ENCODE measurements around the gene TAMM41.
"Not testable (repeated sequence)": the region's sequence is repeated elsewhere in the genome, so short reads cannot be mapped to it uniquely, and the experiment has no call there.

Gene TAMM41

DNA sequence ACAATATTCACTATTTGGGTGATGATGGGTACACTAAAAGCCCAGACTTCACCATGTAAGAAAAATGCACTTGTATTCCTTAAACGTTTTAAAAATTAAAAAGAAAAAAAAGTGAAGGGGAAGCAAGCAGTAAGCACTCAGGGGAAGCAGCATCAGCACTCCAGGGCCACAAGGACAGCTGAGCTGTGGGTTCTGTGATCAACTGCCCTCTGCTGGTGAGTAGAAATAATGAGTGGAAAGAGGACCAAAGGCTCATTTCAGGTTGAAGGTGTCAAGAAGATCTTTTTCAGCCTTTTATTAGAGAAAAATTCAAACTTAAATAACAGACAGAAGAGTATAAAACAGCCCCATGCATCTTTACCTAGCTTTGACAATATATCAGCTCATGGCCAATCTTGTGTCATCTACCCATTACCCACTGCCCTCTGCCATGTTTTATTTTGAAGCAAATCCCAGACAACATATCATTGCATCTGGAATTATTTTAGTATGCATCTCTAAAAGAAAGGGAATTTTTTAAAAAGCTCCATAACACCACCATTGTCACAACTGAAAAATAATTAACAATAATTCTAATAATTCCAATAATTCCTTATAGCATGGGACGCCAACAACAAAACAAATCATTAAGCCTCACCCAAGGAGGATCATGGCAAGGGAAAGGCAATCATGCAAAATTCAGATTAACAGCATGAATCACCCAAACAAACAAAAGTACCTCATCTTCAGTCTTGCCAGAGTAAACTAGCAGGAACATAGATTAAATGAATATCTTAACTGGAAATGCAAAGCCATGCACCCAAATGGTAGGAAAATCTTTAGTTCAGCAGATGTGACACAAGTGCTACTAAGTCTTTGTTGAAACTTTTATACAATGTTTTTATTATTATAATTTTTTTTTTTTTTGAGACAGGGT lies 42.5 kb downstream of the TAMM41 start:
- H3K9me3 Mint-ChIP-seq, result peaks cover 11 to 23% of the 10 kb centered on the region in 2 donors
- H3K27me3 Mint-ChIP-seq, result no peaks in the 10 kb centered on the region
- ATAC-seq (replicated peaks) (peak; percentile 79 to 84), DNase-seq (peak; percentile 11)
- H3K4me3 Mint-ChIP-seq, result no peak overlapping the region
- H3K4me1 Mint-ChIP-seq, result no peaks in the 10 kb centered on the region
- H3K27ac Mint-ChIP-seq, result no peak overlapping the region
- H3K36me3 Mint-ChIP-seq, result peaks cover 72 to 89% of the 10 kb centered on the region in 2 donors

DNA sequence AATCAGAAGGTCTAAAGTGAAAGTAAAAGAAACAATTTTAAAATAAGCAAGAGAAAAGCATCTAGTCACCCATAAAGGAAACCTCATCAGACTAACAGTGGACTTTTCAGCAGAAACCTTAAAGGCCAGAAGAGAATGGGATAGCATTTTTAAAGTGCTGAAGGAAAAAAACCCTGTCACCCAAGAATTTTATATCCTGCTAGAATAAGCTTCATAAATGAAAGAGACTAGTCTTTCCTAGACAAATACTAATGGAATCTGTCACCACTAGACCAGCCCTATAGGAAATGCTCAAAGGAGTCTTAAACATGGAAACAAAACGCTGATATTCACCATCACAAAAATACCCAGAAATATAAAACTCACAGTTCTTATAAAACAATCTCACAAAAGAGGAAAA lies 46.9 kb downstream of the TAMM41 start:
- Mint-ChIP-seq H3K27me3 (no peaks in the 10 kb centered on the region), H3K4me1 (peaks cover 0 to 5% of the 10 kb centered on the region in 2 donors), H3K36me3 (peaks cover 83 to 90% of the 10 kb centered on the region in 2 donors), H3K9me3 (peaks cover 15 to 28% of the 10 kb centered on the region in 2 donors), H3K4me3 (no peak overlapping the region), H3K27ac (no peak overlapping the region)
- ATAC-seq (replicated peaks), result no peak
- no peak for DNase-seq

DNA sequence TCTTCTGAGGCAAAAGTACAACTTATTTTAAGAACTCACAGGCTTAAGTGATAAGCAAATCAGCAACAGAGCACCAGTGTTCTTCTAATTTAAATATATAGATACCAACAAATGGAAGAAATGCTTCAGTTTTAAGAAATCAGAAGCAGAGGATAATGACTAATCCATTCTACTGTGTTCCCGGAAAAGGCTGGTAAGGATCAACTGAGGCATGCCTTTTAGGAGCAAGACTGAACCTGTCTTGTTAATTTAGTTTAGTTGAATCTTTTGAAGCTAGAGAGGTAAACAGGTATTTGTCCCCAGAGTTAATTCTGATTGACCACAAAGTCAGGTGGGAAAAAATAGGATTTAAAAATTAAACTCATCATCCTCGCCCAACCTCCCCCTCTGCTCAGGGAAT lies 51.8 kb downstream of the TAMM41 start:
- no peak overlapping the region for H3K27ac Mint-ChIP-seq
- ATAC-seq (replicated peaks), result no peak
- peaks cover 0 to 5% of the 10 kb centered on the region in 2 donors for H3K4me1 Mint-ChIP-seq
- peaks cover 5 to 6% of the 10 kb centered on the region in 2 donors for H3K9me3 Mint-ChIP-seq
- no peaks in the 10 kb centered on the region for H3K27me3 Mint-ChIP-seq
- no peak overlapping the region for H3K4me3 Mint-ChIP-seq
- DNase-seq, result no peak
- H3K36me3 Mint-ChIP-seq, result peaks cover 63 to 90% of the 10 kb centered on the region in 2 donors

DNA sequence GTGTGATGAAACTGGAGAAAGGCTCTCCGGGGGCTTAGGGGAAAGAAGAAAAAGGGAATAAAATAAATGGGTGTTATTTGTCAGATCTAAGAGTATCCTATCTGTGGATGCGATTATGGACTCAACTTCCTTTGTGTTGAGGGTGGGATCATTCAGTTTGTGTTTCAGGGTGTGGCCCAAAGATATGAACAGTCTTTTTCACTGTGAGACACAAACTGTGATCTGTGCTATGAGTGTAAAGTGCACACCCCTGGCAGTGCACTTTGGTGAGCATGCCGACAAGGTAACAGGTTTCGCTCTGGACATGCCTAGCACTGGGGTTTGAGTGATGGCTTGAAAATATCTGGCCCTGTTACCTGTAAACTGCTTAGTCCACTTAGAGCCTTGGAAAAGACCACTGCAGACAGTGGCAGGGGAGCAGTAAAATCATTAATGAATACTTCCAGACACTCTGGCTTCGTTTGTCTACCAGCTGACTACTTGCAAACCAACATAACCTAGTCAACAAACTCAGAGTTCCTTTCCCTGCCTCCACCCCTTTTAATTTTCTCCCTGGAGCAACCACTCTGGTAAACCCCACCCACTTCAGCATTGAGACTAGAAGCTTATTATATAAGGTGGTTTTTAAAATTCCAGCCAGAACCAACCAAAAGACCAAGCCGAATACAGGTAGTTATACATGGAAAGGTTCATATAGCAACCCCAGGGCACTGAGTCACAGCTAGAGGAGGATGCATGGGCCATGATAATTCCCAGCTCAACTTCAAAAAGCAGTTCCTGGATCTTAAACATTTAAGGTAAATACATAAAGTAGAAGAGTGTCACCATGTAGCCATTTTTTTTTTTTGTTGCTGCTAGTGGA lies 55.1 kb downstream of the TAMM41 start:
- no peaks in the 10 kb centered on the region for H3K27me3 Mint-ChIP-seq
- ATAC-seq (replicated peaks) (no peak), DNase-seq (no peak)
- no peaks in the 10 kb centered on the region for H3K9me3 Mint-ChIP-seq
- no peak overlapping the region for H3K4me3 Mint-ChIP-seq
- H3K4me1 Mint-ChIP-seq, result no peaks in the 10 kb centered on the region
- H3K27ac Mint-ChIP-seq, result no peak overlapping the region
- peaks cover 62 to 88% of the 10 kb centered on the region in 2 donors for H3K36me3 Mint-ChIP-seq

DNA sequence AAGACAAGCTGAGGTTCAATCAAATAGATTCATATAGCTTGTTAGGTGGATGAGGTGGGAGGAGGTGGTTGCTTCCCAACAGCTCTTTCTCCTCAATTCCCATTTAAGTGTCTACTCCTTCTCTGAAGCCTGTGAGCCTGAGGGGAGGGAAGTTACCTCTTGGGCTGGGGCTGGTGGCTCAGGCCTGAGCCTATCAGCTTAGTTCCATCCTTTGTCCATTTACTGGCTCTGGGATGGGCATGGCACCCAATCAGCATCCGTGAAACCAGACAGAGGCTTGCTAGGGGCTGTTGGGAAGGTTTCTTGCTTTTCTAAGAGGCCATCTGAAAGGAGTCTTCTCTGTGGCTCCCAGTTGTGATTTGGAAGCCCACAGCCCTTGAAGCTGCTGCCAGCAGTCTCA lies 57.3 kb downstream of the TAMM41 start:
- Mint-ChIP-seq H3K4me1 (peaks cover 0 to 12% of the 10 kb centered on the region in 2 donors), H3K27me3 (no peaks in the 10 kb centered on the region), H3K36me3 (peaks cover 61 to 85% of the 10 kb centered on the region in 2 donors), H3K4me3 (no peak overlapping the region), H3K9me3 (peaks cover 0 to 1% of the 10 kb centered on the region in 2 donors), H3K27ac (no peak overlapping the region)
- DNase-seq, result no peak
- ATAC-seq (replicated peaks), result no peak

DNA sequence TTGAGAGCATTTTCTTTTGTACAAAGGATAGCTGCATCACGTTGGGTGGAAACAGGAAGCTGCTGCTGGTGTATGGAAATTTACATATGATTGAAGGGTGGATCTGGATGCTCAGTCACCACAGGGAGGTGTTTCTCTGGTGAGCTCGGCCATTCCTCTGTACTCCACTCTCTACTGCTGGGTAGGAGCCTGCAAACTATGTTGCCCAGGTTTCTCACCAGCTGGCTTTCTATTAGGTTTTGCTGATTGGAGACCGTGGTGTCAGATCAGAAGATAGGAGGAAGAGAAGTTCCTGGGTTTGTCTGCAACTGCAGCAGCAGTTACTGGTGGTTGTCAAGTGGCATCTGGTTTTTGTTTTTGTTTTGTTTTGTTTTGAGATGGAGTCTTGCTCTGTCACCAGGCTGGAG lies 61.7 kb downstream of the TAMM41 start:
- Mint-ChIP-seq H3K36me3 (peaks cover 53 to 75% of the 10 kb centered on the region in 2 donors), H3K4me1 (peaks cover 0 to 12% of the 10 kb centered on the region in 2 donors), H3K4me3 (no peak overlapping the region), H3K9me3 (peaks cover 0 to 1% of the 10 kb centered on the region in 2 donors), H3K27ac (no peak overlapping the region), H3K27me3 (no peaks in the 10 kb centered on the region)
- peak in 1 of 2 donors; percentile 69 for ATAC-seq (replicated peaks)
- DNase-seq, result no peak

DNA sequence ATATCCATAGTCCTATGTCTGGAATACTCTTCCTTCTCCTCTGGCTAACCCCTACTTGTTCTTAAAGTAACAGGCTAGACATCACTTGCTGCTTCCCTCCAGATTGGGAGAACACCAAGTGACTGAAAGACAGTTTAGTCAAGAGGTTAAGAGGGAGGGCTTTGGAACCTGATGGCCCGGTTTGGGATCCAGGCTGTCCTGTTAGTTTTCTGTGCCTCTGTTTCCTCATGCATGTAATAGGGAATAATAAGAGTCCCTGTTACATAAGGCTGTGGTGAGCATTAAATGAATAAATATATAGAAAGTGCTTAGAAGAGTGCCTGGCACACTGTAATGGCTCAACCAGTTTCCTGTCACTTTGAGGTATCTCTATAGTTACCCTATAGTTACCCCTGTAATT lies 66.3 kb downstream of the TAMM41 start:
- H3K27ac Mint-ChIP-seq, result no peak overlapping the region
- H3K36me3 Mint-ChIP-seq, result peaks cover 42 to 70% of the 10 kb centered on the region in 2 donors
- DNase-seq (no peak), ATAC-seq (replicated peaks) (no peak)
- H3K27me3 Mint-ChIP-seq, result no peaks in the 10 kb centered on the region
- peaks cover 0 to 8% of the 10 kb centered on the region in 2 donors for H3K4me1 Mint-ChIP-seq
- no peak overlapping the region for H3K4me3 Mint-ChIP-seq
- peaks cover 0 to 1% of the 10 kb centered on the region in 2 donors for H3K9me3 Mint-ChIP-seq

DNA sequence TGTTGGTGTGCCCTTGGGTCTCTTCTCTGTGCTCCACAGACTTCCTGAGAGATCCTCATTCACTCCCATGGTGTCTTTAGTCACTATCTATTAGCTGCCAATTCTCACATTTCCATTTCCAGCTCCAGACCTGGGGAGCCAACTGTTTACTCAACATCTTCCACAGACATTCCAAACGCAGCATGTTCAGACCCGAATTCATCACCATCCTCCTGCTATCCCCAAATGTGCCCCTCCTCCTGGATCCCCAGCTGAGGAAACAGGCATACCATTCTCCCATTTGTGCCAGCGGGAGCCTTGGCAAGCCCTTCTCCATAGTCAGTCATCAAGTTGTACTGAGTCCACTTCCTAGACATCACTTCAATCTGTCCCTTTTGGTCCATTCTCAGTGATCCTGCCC lies 67.1 kb downstream of the TAMM41 start:
- ATAC-seq (replicated peaks), result no peak
- no peak for DNase-seq
- Mint-ChIP-seq H3K4me3 (no peak overlapping the region), H3K4me1 (peaks cover 0 to 1% of the 10 kb centered on the region in 2 donors), H3K36me3 (peaks cover 37 to 66% of the 10 kb centered on the region in 2 donors), H3K9me3 (no peaks in the 10 kb centered on the region), H3K27me3 (no peaks in the 10 kb centered on the region), H3K27ac (no peak overlapping the region)

DNA sequence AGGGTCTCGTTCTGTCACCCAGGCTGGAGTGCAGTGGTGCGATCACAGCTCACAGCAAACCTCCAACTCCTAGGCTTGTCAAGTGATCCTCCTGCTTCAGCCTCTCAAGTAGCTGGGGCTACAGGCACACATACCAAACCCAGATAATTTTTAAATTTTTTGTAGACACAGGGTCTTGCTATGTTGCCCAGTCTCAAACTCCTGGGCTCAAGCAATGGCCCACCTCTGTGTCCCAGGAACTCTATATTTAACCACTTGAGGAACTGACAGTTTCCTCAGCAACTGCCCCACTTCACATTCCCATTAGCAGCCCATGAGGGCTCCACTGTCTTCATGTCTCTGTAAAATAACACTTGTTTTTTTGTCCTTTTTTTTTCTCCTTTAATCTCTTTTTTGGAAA lies 68.4 kb downstream of the TAMM41 start:
- H3K4me1 Mint-ChIP-seq, result no peaks in the 10 kb centered on the region
- H3K27me3 Mint-ChIP-seq, result no peaks in the 10 kb centered on the region
- no peak overlapping the region for H3K27ac Mint-ChIP-seq
- no peaks in the 10 kb centered on the region for H3K9me3 Mint-ChIP-seq
- ATAC-seq (replicated peaks) (no peak), DNase-seq (no peak)
- H3K4me3 Mint-ChIP-seq, result no peak overlapping the region
- peaks cover 37 to 57% of the 10 kb centered on the region in 2 donors for H3K36me3 Mint-ChIP-seq

DNA sequence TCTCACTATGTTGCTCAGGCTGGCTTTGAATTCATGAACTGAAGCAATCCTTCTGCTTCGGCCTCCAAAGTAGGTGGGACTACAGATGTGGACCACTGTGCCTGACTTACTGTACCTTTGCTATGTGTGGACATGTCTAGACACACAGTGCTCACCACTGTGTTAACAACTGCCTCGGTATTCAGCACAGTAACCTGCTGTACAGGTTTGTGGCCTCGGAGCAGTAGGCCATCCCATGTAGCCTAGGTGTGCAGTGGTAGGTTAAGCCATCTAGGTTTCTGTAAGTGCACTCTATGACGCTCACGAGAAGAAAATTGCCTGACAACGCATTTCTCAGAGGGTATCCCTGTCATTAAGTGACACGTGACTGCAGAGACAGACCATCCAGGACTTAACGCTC lies 70.3 kb downstream of the TAMM41 start:
- ATAC-seq (replicated peaks) (no peak), DNase-seq (no peak)
- Mint-ChIP-seq H3K36me3 (peaks cover 29 to 50% of the 10 kb centered on the region in 2 donors), H3K4me3 (no peak overlapping the region), H3K4me1 (peaks cover under 1% of the 10 kb centered on the region in 2 donors), H3K27ac (no peak overlapping the region), H3K9me3 (peaks cover 0 to under 1% of the 10 kb centered on the region in 2 donors), H3K27me3 (no peaks in the 10 kb centered on the region)

DNA sequence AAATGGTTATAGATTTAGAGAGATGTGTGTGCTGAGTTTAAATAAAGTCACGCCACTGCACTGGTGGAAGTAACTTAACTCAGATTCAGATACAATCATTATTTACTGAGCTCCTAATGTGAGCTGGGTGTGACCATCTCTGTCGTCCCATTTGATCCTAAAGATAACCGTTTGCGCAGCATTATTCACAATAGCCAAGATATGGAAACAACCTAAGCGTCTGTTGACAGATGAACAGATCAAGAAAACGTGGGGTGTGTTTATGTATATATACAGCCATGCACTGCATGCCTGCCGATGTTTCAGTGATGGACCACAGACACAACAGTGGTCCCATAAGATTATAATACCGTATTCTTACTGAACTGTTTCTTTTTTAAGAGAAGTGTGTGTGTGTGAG lies 71.2 kb downstream of the TAMM41 start:
- DNase-seq (no peak), ATAC-seq (replicated peaks) (no peak)
- Mint-ChIP-seq H3K36me3 (peaks cover 33 to 49% of the 10 kb centered on the region in 2 donors), H3K4me3 (no peak overlapping the region), H3K4me1 (peaks cover 8 to 9% of the 10 kb centered on the region in 2 donors), H3K27me3 (peaks cover 0 to 5% of the 10 kb centered on the region in 2 donors), H3K27ac (no peak overlapping the region), H3K9me3 (peaks cover under 1 to 6% of the 10 kb centered on the region in 2 donors)

DNA sequence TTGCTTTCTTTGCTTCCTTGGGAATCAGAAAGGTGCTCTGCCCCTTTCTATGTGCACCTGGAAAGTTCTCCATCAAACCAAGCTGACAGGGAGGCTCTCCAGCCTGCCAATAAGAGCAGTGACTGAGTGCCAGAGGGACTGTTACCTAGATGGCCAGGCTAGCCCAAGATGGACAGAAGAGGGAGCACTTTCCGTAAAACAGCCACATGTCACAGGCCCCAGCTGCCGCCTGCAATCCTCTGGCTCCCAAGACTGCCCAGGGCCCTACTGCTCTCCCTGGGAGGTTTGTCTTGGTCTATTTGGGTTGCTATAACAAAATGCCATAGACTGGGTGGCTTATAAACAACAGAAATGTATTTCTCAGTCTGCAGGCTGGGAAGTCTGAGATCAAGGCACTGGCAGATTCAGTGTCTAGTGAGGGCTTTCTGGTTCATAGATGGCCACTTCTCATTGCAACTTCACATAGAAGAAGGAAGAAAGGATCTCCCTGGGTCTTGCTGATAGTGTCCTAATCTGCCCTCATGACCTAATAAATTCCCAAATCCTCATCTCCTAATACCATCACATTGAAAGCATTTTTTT lies 72.3 kb downstream of the TAMM41 start:
- Mint-ChIP-seq H3K27ac (no peak overlapping the region), H3K9me3 (peaks cover 2 to 6% of the 10 kb centered on the region in 2 donors), H3K4me1 (peaks cover 10 to 16% of the 10 kb centered on the region in 2 donors), H3K27me3 (peaks cover 0 to 5% of the 10 kb centered on the region in 2 donors), H3K36me3 (peaks cover 25 to 39% of the 10 kb centered on the region in 2 donors), H3K4me3 (no peak overlapping the region)
- ATAC-seq (replicated peaks) (no peak), DNase-seq (no peak)

DNA sequence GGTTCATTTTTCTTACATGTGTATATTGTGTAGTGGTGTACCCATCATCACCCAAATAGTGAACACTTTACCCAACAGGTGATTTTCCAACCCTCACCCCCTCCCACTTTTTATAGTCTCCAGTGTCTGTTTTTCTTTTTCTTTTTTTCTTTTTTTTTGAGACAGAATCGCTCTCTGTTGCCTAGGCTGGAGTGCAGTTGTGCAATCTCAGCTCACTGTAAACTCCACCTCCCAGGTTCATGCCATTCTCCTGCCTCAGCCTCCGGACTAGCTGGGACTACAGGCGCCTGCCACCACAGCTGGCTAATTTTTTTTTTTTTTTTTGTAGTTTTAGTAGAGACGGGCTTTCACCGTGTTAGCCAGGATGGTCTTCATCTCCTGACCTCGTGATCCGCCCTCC lies 74.8 kb downstream of the TAMM41 start:
- not testable (repeated sequence) for H3K9me3 Mint-ChIP-seq; ATAC-seq (replicated peaks); H3K27me3 Mint-ChIP-seq; DNase-seq; H3K27ac Mint-ChIP-seq; H3K4me3 Mint-ChIP-seq
- H3K4me1 Mint-ChIP-seq, result peaks cover 12 to 16% of the 10 kb centered on the region in 2 donors
- H3K36me3 Mint-ChIP-seq, result peaks cover 14 to 31% of the 10 kb centered on the region in 2 donors

All from stimulated activated naive B cell treated with anti-CD40 and anti-IgM and Interleukin-4, amounts not matched to agents 10 μg/mL and 1 μg/mL and 100 μg/mL, for 72 hours (primary cell).